Measurements from ENCODE around the gene LMF2. TPM values are rescaled to one million over a fixed set of nuclear protein-coding genes. Genes with fewer than 3 reads are reported as not detected.

Gene LMF2
- polyA plus RNA-seq, 1 of the 3 experiments (the other 2 are of a cell fraction) = 34.3 TPM

GRCh38 chr22:50481440-50482106, 25.9 kb downstream of the LMF2 start, which contains the start of gene ADM2:
Gene ADM2 (plus strand): TSS chr22:50481543. CDS start chr22:50481848, 305 bp downstream.
- no peaks in the 10 kb centered on the region for H3F3A ChIP-seq (replicated peaks; ENCODE audit: insufficient read depth)
- H3K9me2 ChIP-seq = no peaks in the 10 kb centered on the region
- peak within 1 kb of the TSS; percentile 44 to 48 for H3K4me3 ChIP-seq (ENCODE audit: low read depth in 2 of 2, low read length in 1 of 2)
- H3K27me3 ChIP-seq (ENCODE audit: insufficient read depth) = peaks cover 10% of the 10 kb centered on the region; the same call in 1 of the 2 replicates
- no peak within 1 kb of the TSS for H2AFZ ChIP-seq (ENCODE audit: low read depth)
- 56% methylated on average over 15 of the region's 70 CpGs for WGBS (ENCODE audit: low lambda C conversion rate)
- no peak within 1 kb of the TSS for H3K9ac ChIP-seq
- H4K20me1 ChIP-seq (ENCODE audit: insufficient read depth) = no peaks in the 10 kb centered on the region
- H3K79me2 ChIP-seq (ENCODE audit: insufficient read depth) = no peaks in the 10 kb centered on the region
- peak within 1 kb of the TSS; percentile 55 for H3K4me2 ChIP-seq
- peaks cover 0 to 2% of the 10 kb centered on the region in 2 experiments; a peak in 1 of 4 replicates for H3K4me1 ChIP-seq (ENCODE audit: control insufficient read depth in 1 of 2, insufficient read depth in 2 of 2, low read depth in 1 of 2, low read length in 1 of 2)
- ChIA-PET CTCF (interaction anchor here (0.6 to 1.0 kb wide), 2 partner anchors 10 to 146 kb away, joined by 3 read pairs; no protein-coding TSS in a partner anchor), POLR2A (interaction anchor here (1.8 kb wide), 1 partner anchor 44 kb away, joined by 5 read pairs; the partner anchor contains the start of gene SCO2)
- no peaks in the 10 kb centered on the region for H3K9me3 ChIP-seq
- TF ChIP-seq FOXJ3 (CRISPR knock-in tag; IDR thresholded peaks at IDR 0.05) = no peak
- TF ChIP-seq TCF12 (IDR thresholded peaks at IDR 0.05) = no peak
- TF ChIP-seq, protein P1, sequence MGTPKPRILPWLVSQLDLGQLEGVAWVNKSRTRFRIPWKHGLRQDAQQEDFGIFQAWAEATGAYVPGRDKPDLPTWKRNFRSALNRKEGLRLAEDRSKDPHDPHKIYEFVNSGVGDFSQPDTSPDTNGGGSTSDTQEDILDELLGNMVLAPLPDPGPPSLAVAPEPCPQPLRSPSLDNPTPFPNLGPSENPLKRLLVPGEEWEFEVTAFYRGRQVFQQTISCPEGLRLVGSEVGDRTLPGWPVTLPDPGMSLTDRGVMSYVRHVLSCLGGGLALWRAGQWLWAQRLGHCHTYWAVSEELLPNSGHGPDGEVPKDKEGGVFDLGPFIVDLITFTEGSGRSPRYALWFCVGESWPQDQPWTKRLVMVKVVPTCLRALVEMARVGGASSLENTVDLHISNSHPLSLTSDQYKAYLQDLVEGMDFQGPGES (IDR thresholded peaks at IDR 0.05; ENCODE audit: low read depth, low read length) = no peak
- no peak for TF ChIP-seq SIN3A (IDR thresholded peaks at IDR 0.05; ENCODE audit: borderline replicate concordance, low read depth, low read length)
- TF ChIP-seq CHD2 (IDR thresholded peaks at IDR 0.05; ENCODE audit: low read length, partially characterized antibody) = no peak
- no peak for TF ChIP-seq SMC3 (IDR thresholded peaks at IDR 0.05; ENCODE audit: low read depth, low read length)
- no peak for TF ChIP-seq REST (IDR thresholded peaks at IDR 0.05; ENCODE audit: low read depth, low read length)
- TF ChIP-seq, protein P2, sequence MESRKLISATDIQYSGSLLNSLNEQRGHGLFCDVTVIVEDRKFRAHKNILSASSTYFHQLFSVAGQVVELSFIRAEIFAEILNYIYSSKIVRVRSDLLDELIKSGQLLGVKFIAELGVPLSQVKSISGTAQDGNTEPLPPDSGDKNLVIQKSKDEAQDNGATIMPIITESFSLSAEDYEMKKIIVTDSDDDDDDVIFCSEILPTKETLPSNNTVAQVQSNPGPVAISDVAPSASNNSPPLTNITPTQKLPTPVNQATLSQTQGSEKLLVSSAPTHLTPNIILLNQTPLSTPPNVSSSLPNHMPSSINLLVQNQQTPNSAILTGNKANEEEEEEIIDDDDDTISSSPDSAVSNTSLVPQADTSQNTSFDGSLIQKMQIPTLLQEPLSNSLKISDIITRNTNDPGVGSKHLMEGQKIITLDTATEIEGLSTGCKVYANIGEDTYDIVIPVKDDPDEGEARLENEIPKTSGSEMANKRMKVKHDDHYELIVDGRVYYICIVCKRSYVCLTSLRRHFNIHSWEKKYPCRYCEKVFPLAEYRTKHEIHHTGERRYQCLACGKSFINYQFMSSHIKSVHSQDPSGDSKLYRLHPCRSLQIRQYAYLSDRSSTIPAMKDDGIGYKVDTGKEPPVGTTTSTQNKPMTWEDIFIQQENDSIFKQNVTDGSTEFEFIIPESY (IDR thresholded peaks at IDR 0.05; ENCODE audit: borderline replicate concordance, low read depth) = no peak
- TF ChIP-seq MEF2A (IDR thresholded peaks at IDR 0.05; ENCODE audit: borderline replicate concordance, low read depth) = no peak
- TF ChIP-seq EP300 (IDR thresholded peaks at IDR 0.05; ENCODE audit: borderline replicate concordance in 1 of 2, low read depth in 1 of 2, low read length in 1 of 2) = no peak
- TF ChIP-seq PBX3 (IDR thresholded peaks at IDR 0.05) = no peak
- H3K36me3 ChIP-seq (replicated peaks in 1 of 2; ENCODE audit: control insufficient read depth in 1 of 2, insufficient read depth in 2 of 2, low read length in 1 of 2) = no peaks in the 10 kb centered on the region
- no peak within 1 kb of the TSS for H3K27ac ChIP-seq (ENCODE audit: low read depth in 2 of 2, low read length in 1 of 2)
- peak; percentile 91 for DNase-seq
